GM18867 (cell line): ENCODE measurements around the gene ANKS1B.

Experiments used
- ATAC-seq: cut with Tn5 transposase; IDR thresholded peaks from one replicate; pipeline ENCODE4 v1.9.1; 2021; ENCODE audit warnings: mild to moderate bottlenecking, moderate library complexity; ENCODE audit not compliant: unreplicated experiment

The ANKS1B gene

DNA sequence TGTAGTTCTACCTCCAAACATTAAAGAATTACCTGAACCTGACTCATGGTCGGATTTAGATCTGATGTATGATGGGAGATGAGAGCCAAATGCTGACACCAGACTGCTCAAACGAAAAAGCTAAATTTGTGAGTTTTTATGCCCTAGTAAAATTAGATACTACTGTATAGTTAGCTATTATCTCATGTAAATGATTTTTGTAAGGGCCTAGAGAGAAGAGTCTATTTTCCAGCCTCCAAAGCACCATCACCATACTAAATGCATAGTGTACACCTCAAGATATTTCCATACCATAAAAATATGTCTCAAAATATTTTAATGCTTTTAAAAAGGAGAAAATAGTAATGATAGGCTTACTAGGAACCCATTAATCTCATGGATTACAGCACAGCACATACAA is 18.3 kb downstream of the ANKS1B start:
- ATAC-seq: no peak

DNA sequence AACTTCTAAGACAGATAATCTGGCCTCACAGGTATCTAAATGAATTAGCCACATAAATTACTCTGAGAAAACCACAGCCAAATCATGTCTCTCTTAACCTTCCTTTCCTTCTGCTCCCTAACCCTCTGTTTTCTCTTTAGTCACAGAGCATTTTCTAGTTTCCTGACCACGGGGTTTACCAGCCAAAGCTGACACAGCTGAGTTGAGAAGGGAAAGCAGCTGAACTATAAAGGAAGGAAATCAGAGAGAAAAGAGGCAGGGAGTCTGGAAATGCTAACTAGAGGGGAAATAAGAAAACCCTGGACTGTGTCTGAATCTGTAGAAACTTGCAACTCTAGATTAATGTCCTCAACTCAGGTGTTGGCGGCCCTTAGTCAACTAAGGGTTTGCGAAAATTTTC is 24.4 kb downstream of the ANKS1B start:
- ATAC-seq: no peak

DNA sequence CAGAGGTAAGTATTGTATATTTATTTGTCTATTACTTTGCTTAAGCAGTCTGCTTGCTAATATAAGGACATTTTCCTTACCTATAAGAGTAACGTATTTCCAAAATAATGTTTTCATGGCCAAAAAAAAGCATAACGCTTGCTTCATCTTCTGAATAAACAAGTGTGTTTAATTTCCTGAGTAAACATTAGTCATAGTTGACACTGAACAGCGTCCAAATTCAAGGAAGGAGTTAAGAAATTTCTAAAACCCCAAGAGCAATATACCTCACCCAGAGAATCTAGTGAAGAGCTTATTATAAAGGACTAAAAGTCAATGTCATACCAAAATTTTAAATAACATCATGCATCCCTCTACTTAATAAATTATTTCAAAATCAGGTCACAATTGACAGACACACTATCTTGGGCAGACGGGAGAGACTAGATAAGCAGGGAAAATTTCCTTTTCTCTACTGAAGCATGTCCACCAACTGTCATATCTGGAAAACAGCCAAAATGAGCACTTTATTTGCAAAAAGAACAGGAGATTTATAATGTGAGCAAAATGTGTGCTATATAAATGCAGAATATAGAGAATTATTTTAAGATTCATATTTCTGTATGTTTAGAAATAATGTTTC is 25.1 kb downstream of the ANKS1B start:
- no peak for ATAC-seq

DNA sequence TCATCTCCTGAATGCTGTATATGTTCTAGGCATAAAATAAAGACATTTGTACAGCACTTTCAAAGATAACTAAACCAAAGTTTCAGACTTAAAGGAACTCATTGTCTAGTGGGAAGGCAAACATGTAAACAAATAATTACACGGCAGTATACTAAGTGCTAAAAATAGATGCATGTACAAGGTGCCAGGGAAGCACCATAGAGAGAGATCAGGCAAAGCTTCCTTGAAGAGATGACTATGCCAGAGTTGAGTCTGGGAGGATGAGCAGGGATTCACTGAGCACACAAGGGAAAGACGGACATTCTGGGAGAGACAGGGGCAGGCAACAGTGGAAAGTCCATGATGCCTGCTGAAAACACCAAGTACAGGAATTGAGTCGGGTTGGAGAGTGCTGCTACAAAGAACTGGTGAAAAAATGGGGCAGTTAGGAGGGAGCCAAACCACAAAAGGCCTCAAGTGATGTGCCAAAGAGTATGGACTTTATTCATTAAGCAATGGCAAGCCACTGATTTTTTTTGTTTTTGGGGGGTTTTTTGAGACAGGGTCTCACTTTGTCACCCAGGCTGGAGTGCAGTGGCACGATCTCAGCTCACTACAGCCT is 26.8 kb downstream of the ANKS1B start:
- no peak for ATAC-seq

DNA sequence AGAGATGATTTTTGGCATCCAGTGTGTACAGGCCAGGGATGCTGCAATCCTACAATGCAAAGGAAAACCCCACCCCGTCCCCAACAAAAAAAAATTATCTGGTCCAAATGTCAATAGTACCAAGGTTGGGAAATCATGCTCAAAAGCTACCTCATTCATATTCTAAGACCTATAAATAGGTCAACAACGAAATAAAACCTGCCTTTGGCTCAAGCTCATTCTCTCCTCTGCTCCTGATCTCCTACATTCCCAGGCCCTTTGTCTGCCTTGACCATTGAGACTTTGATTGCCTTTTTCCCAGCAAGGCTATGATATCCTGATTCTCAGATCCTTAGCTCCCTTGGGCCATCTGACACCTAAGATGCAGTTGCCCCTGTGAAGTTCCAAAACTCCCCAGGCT is 30.0 kb downstream of the ANKS1B start:
- ATAC-seq: no peak

DNA sequence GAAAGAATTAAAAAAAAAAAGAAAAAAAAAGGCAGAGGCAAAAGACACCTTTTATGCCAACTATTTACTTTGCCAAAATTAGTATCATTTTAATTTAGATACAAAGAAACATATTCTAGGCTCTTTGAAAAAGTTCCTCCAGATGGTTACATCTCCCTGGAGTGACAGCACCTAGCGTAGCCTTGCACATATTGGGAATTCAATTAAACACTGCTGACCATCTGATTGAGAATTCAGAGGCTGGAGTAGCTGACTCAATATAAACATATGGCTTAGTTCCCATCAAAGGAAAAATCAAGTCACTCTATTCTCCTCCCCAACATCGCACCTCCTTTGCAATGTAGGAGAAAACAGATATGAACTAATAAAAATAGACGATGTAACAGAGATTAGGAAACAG is 36.4 kb downstream of the ANKS1B start:
- ATAC-seq: no peak

DNA sequence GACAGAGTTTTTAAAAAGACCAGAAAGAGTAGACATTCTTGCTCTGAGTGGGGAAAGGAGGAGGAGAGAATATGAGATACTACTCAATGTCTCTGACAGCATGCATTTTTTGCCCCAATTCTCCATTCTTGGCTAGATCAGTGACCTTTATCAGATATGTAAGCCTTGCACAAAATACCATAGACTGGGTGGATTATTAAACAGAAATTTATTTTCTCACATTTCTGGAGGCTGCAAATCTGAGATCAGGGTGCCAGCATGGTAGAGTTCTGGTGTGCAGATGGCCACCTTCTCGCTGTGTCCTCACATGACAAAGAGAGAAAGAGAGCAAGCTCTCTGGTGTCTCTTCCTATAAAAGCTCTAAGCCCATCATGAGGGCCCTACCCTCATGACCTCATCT is 38.6 kb downstream of the ANKS1B start:
- ATAC-seq: no peak

DNA sequence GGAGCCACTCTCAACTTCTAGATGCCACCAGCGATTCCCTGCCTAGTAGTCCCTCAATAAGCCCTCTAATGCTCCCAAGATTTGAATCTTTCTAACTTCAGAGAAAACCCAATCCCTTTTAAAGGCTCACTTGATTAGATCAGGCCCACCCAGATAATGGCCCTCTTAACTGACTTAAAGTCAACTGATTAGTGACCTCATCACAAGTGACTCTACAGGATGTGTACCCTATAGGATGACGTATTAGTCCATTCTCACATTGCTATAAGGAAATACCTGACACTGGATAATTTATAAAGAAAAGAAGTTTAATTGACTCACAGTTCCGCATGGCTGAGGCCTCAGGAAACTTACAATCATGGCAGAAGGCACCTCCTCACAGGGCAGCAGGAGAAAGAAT is 49.1 kb downstream of the ANKS1B start:
- ATAC-seq: no peak

DNA sequence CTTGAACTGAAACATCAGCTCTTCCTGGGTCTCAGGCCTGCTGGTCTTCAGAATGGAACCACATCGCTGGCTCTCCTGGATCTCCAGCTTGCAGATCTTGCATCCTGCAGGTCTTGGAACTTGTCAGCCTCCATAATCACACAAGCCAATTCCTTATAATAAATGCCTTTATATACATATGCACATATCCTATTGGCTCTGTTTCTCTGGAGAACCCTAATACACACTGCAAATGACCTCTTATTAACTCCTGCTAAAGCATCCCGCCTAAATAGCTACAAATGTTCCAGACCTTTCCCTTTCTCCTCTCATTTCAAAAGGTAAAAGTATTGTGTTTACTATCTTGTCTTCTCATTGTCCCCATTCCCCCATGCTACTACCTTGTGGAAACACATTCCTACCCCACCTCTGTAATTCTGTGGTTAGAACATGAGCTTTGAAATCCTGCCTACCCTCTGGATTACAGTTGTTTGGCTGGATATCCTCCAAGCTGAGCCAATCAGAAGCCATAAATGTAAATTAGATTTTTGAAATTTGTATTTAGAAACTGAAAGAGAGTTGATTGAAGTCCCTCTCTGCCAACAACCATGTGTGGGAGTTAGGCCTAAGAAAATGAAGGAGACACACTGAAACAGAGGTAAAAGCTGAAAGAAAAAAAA is 58.1 kb downstream of the ANKS1B start:
- no peak for ATAC-seq

DNA sequence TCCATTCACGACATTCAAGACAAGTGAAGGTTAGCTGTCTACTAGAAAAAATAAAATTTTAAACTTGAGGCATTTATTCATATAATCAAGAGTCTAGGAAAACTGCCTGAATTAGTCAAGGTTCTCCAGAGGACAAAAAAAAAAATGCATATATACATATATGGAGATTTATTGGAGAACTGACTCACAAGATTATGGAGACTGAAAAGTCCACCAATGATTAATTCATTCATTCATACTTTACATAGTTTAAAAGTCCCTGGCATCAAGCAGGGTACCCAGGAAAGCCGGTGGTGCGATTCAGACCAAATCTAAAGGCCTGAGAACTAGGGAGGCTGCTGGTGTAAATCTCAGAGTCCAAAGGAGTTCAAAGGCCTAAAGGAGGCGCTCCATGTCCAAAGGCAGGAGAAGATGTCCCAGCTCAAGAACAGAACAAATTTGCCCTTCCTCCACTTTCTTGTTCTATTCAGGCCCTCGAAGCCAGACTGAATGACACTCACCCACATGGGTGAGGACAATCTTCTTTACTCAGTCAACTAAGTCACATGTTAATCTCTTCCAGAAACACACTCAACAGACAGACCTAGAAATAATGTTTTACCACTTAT is 64.3 kb downstream of the ANKS1B start:
- no peak for ATAC-seq

DNA sequence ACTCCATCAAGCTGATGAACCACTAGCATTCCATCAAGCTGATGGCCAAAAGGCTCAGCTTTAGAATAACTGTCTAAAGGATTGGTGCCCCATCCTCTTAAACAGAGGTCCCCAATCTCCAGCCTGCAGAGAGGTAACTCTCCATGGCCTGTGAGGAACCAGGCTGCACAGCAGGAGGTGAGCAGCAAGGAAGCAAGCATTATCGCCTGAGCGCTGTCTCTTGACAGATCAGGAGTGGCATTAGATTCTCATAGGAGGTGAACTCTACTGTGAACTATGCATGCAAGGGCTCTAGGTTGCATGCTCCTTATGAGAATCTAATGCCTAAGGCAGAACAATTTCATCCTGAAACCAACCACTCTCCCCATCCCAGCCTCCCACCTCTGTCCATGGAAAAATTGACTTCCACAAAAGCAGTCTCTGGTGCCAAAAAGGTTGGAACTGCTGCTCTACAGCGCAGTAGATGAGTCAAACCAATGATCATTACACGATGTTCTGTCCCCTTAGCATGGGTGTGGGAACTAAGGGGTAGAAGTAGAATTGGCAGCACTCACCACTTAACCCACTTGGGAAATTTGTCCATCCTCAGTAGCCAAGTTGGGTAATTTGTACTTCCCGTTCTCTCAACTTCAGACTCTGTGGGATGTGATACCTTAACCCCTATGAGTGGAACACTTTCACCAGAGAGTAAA is 66.9 kb downstream of the ANKS1B start:
- ATAC-seq: no peak

DNA sequence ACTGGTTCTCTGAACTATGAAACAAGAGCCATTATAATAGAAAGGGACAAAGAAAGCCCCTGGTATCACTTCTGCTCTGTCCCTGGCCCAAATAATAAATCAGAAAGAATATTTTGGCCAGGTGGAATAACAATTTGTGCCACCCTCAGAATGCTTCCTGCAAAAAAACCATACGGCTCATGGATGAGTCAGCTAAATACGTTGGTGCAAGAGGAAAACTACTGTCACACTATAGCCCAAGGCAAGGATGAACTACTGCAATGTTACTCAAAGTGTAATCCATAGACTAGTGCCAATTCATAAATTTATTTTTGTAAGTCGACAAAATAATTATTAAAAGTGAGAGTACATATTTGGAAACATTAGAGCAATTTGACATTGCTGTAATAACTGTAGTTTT is 68.2 kb downstream of the ANKS1B start:
- no peak for ATAC-seq

DNA sequence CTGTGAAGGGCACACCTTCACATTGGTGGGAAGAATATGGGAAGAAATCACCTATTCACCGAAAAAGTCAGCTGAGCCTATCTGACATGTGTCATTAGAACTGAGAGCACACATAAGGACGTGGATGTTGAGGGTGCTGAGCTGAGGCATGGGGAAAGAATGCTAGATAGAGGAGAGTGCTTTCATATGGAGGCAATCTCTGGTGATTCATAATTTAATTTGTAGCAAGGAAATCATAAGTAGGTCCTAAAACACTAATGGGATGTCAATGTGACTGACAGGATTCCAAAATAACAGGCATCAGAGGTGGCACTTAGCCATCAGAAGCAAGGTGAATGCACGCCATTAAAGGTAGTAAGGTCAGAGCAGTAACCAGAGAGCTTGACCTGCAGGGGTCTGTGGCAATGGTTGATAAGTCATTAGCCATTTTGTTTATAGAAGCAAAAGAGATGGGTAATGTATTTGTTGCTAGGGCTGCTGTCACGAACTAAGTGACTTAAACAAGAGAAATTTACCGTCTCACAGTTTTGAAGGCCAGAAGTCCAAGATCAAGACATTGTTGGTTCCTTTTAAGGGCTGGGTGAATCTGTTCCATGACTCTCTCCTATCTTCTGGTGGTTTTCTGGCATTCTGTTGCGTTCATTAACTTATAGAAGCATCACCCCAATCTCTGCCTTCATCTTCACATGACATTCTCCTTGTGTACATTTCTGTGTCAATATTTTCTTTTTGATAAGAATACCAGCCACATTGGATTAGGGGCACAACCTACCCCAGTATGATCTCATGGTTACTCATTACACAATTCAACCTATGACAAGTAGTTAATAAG is 69.3 kb downstream of the ANKS1B start:
- no peak for ATAC-seq

DNA sequence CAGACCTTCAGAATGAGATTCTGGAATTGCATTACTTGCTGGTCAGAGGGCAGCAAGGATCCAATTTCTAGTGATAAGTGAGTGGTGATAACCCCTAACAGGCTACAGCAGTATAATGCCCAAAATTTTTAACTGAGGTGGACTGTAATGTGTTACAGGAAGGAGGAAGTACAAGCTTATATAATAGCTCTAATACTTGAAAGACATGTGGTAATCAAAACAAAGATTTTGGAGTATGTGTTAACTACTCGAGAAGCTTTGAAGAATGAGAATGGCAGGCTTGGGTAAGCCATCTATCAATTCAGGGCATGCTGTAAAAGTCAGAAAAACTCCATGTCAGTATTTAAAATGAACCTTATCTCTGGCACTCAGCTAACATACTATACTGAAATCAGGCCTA is 70.5 kb downstream of the ANKS1B start:
- no peak for ATAC-seq

DNA sequence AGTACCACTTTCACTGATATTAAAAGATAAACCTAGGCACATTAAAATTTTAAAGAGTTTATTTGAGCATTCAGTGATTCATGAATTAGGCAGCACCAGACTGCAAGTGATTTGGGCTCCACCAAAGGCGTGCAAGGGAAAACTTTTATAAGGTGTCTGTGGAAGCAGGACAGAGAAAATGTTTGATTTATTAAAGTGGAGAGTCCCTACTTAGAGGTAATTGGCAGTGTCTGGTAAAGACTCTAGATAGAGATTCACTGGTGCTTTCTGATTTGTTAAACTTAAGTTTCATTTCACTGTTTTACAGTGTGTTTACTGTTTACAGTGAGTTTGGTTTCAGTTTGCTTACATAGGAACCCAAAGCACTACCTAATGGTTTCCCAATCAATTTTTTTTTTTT is 72.8 kb downstream of the ANKS1B start:
- peak; percentile 95 for ATAC-seq

DNA sequence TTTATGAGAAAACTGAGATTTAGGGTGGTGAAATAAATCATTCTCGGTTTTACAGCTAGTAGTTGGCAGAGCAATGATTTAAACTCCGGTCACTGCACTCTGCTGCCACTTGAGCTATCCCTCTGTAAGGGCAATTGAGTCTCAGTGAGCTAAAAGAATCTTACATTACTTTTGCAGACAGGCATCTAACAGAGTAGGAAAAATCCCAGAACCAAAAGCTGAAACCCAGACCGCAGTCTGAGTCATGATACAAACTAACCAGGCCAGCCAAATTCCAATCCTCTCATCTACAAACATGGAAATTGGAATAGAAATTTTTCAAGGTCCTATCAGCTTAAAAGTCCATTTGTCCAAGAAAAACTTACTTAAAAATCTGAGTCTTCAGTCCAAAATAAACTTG is 73.7 kb downstream of the ANKS1B start:
- no peak for ATAC-seq

DNA sequence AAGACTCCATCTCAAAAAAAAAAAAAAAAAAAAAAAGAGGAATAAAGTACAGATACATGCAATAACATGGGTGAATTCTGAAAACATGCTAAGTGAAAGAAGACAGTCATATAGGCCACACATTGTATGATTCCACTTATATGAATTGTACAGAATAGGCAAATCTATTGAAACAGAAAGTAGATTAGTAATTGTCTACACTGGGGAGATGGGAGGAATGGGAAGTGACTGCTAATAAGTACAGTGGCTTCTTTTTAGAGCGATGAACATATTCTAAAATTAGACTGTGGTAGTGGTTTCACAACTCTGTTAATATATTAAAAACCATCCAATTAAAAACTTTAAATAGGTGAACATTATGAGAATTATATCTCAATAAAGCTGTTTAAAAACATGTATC is 74.4 kb downstream of the ANKS1B start:
- no peak for ATAC-seq

DNA sequence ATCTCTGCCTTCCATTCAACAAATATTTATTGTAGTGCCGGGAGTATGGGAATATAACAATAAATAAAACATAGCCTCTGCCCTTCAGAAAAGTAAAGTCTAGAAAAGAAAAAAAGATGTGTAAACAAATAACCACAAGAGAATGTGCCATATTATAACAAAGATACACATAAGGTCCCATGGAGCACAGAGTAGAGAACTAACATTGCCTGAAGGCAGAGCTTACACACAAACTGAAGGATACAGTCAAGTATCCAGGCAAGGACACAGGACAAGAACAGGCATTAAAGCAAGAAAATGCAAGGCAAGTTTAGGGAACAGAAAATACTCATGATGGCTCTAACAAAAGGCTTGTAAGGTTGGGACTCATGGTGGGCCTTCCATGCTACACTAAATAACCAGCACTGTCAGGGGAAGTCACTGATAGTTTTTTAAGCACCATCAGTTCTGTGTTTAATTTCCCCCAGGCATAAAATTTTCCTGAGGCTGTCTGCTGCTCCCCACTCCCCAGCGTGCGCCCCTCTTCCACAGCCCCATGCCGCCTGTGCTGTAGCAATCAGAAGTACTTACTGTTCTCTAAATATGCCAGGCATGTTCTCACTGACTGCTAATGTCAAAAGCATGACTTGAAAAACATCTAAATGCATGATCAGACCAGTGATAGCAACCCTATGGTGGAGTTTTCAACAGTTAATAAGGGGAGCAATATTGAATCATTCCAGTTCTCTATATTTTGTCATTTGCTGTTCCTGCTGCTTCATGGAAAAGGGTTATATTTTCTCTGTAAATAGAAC is 77.8 kb downstream of the ANKS1B start:
- no peak for ATAC-seq

DNA sequence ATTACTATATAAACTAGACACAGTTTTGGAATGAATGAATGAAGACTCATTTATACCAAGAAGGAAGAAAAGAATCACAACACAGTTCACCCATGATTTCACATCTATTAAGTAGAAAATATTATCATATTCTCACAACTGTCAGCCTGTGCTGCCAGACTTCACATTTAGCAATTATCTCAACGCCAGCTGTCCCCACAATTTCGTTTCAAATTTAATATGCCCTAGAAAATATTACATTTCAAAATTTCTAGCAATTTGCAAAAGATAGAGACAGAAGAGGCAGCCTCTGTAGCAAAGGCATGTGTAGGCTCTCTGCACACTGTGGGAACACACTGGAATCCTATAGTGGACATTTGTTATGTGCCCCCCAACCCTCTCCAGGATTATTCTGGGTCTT is 83.6 kb downstream of the ANKS1B start:
- ATAC-seq: no peak

DNA sequence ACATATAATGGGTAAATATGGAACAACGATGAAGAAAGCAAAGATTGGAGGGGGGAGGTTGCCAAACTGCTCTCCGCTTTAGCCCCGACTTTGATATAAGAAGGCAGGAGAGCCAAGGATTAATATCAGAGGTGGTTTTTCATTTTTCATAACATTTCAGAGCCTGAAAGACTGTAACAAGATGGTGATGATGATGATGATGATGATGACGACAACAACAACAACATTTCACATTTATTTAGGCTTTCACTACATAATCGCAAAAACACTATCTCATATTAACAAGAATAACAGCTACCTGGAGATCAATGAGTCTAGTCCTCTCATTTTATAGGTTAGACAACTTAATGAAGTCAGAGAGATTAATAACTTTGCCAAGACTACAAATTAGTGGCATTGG is 86.1 kb downstream of the ANKS1B start:
- ATAC-seq: no peak
